ENCODE results near the gene BBOX1.
"Not testable (repeated sequence)": the region's sequence is repeated elsewhere in the genome, so short reads cannot be mapped to it uniquely, and the experiment has no call there.

Gene BBOX1

GRCh38 chr11:27122001-27122400, 81.4 kb downstream of the BBOX1 start:
- H3K9me3 Mint-ChIP-seq = peaks cover 6% of the 10 kb centered on the region
- H3K36me3 Mint-ChIP-seq (ENCODE audit: insufficient read depth) = no peaks in the 10 kb centered on the region
- ATAC-seq (replicated peaks; ENCODE audit: extremely low read depth, poor library complexity, severe bottlenecking) = no peak
- H3K27ac Mint-ChIP-seq (ENCODE audit: low read depth) = no peak overlapping the region
- no peak overlapping the region for H3K4me3 Mint-ChIP-seq
- H3K4me1 Mint-ChIP-seq = no peaks in the 10 kb centered on the region
- no peaks in the 10 kb centered on the region for H3K27me3 Mint-ChIP-seq
- DNase-seq (ENCODE audit: low spot score in 2 of 2) = no peak

- ATAC-seq (replicated peaks; ENCODE audit: extremely low read depth, poor library complexity, severe bottlenecking) = no peak
- no peak for DNase-seq (ENCODE audit: low spot score in 2 of 2)
- Mint-ChIP-seq H3K27ac (ENCODE audit: low read depth) (no peak overlapping the region), H3K4me1 (no peaks in the 10 kb centered on the region), H3K27me3 (peaks cover under 1% of the 10 kb centered on the region), H3K4me3 (no peak overlapping the region), H3K36me3 (ENCODE audit: insufficient read depth) (no peaks in the 10 kb centered on the region), H3K9me3 (peaks cover 10% of the 10 kb centered on the region)
Measured at GRCh38 chr11:27124514-27125264, 84.1 kb downstream of the BBOX1 start.

- no peaks in the 10 kb centered on the region for H3K36me3 Mint-ChIP-seq (ENCODE audit: insufficient read depth)
- peaks cover 8% of the 10 kb centered on the region for H3K27me3 Mint-ChIP-seq
- DNase-seq (ENCODE audit: low spot score in 2 of 2) (no peak), ATAC-seq (replicated peaks; ENCODE audit: extremely low read depth, poor library complexity, severe bottlenecking) (no peak)
- H3K4me1 Mint-ChIP-seq = no peaks in the 10 kb centered on the region
- no peak overlapping the region for H3K4me3 Mint-ChIP-seq
- peaks cover 25% of the 10 kb centered on the region for H3K9me3 Mint-ChIP-seq
- no peak overlapping the region for H3K27ac Mint-ChIP-seq (ENCODE audit: low read depth)
Measured at GRCh38 chr11:27129686-27130085, 89.1 kb downstream of the BBOX1 start.

GRCh38 chr11:27130806-27131205, 90.2 kb downstream of the BBOX1 start:
- H3K4me3 Mint-ChIP-seq = no peak overlapping the region

GRCh38 chr11:27135924-27136329, 95.3 kb downstream of the BBOX1 start:
- peaks cover 19% of the 10 kb centered on the region for H3K9me3 Mint-ChIP-seq
- H3K4me1 Mint-ChIP-seq; H3K27me3 Mint-ChIP-seq; H3K27ac Mint-ChIP-seq (ENCODE audit: low read depth); H3K4me3 Mint-ChIP-seq; ATAC-seq (replicated peaks; ENCODE audit: extremely low read depth, poor library complexity, severe bottlenecking); H3K36me3 Mint-ChIP-seq (ENCODE audit: insufficient read depth); DNase-seq (ENCODE audit: low spot score in 2 of 2): not testable (repeated sequence)

More at GRCh38 chr11:27130806-27131205, 90.2 kb downstream of the BBOX1 start:
- H3K4me1 Mint-ChIP-seq = no peaks in the 10 kb centered on the region
- no peak overlapping the region for H3K27ac Mint-ChIP-seq (ENCODE audit: low read depth)
- H3K27me3 Mint-ChIP-seq = peaks cover 8% of the 10 kb centered on the region
- peaks cover 25% of the 10 kb centered on the region for H3K9me3 Mint-ChIP-seq
- ATAC-seq (replicated peaks; ENCODE audit: extremely low read depth, poor library complexity, severe bottlenecking) (no peak), DNase-seq (ENCODE audit: low spot score in 2 of 2) (no peak)
- no peaks in the 10 kb centered on the region for H3K36me3 Mint-ChIP-seq (ENCODE audit: insufficient read depth)

- no peak overlapping the region for H3K4me3 Mint-ChIP-seq
- ATAC-seq (replicated peaks; ENCODE audit: extremely low read depth, poor library complexity, severe bottlenecking) (no peak), DNase-seq (ENCODE audit: low spot score in 2 of 2) (no peak)
- H3K36me3 Mint-ChIP-seq (ENCODE audit: insufficient read depth) = no peaks in the 10 kb centered on the region
- H3K27ac Mint-ChIP-seq (ENCODE audit: low read depth) = no peak overlapping the region
- H3K27me3 Mint-ChIP-seq = no peaks in the 10 kb centered on the region
- H3K9me3 Mint-ChIP-seq = peaks cover 19% of the 10 kb centered on the region
- H3K4me1 Mint-ChIP-seq = no peaks in the 10 kb centered on the region
Measured at GRCh38 chr11:27138716-27139115, 98.1 kb downstream of the BBOX1 start.

- Mint-ChIP-seq H3K9me3 (peaks cover 19% of the 10 kb centered on the region), H3K4me1 (no peaks in the 10 kb centered on the region), H3K4me3 (no peak overlapping the region), H3K36me3 (ENCODE audit: insufficient read depth) (no peaks in the 10 kb centered on the region), H3K27me3 (no peaks in the 10 kb centered on the region), H3K27ac (ENCODE audit: low read depth) (no peak overlapping the region)
- ATAC-seq (replicated peaks; ENCODE audit: extremely low read depth, poor library complexity, severe bottlenecking) = no peak
- no peak for DNase-seq (ENCODE audit: low spot score in 2 of 2)
Measured at GRCh38 chr11:27139742-27140367, 99.2 kb downstream of the BBOX1 start.

- H3K4me1 Mint-ChIP-seq = no peaks in the 10 kb centered on the region
- no peak overlapping the region for H3K27ac Mint-ChIP-seq (ENCODE audit: low read depth)
- DNase-seq (ENCODE audit: low spot score in 2 of 2) (no peak), ATAC-seq (replicated peaks; ENCODE audit: extremely low read depth, poor library complexity, severe bottlenecking) (no peak)
- H3K9me3 Mint-ChIP-seq = peaks cover 13% of the 10 kb centered on the region
- no peak overlapping the region for H3K4me3 Mint-ChIP-seq
- no peaks in the 10 kb centered on the region for H3K36me3 Mint-ChIP-seq (ENCODE audit: insufficient read depth)
- H3K27me3 Mint-ChIP-seq = no peaks in the 10 kb centered on the region
Measured at GRCh38 chr11:27141576-27141975, 101.0 kb downstream of the BBOX1 start.

- H3K9me3 Mint-ChIP-seq = no peaks in the 10 kb centered on the region
- no peaks in the 10 kb centered on the region for H3K4me1 Mint-ChIP-seq
- no peak overlapping the region for H3K4me3 Mint-ChIP-seq
- ATAC-seq (replicated peaks; ENCODE audit: extremely low read depth, poor library complexity, severe bottlenecking) (no peak), DNase-seq (ENCODE audit: low spot score in 2 of 2) (no peak)
- H3K27me3 Mint-ChIP-seq = no peaks in the 10 kb centered on the region
- no peak overlapping the region for H3K27ac Mint-ChIP-seq (ENCODE audit: low read depth)
- no peaks in the 10 kb centered on the region for H3K36me3 Mint-ChIP-seq (ENCODE audit: insufficient read depth)
Measured at GRCh38 chr11:27147916-27148315, 107.3 kb downstream of the BBOX1 start.

GRCh38 chr11:27148506-27148905, 107.9 kb downstream of the BBOX1 start:
- ATAC-seq (replicated peaks; ENCODE audit: extremely low read depth, poor library complexity, severe bottlenecking) (no peak), DNase-seq (ENCODE audit: low spot score in 2 of 2) (no peak)
- H3K9me3 Mint-ChIP-seq = no peaks in the 10 kb centered on the region
- no peaks in the 10 kb centered on the region for H3K4me1 Mint-ChIP-seq
- no peak overlapping the region for H3K4me3 Mint-ChIP-seq
- H3K27ac Mint-ChIP-seq (ENCODE audit: low read depth) = no peak overlapping the region
- no peaks in the 10 kb centered on the region for H3K36me3 Mint-ChIP-seq (ENCODE audit: insufficient read depth)
- no peaks in the 10 kb centered on the region for H3K27me3 Mint-ChIP-seq

GRCh38 chr11:27150098-27150497, 109.5 kb downstream of the BBOX1 start:
- DNase-seq (ENCODE audit: low spot score in 2 of 2) (no peak), ATAC-seq (replicated peaks; ENCODE audit: extremely low read depth, poor library complexity, severe bottlenecking) (no peak)
- H3K27me3 Mint-ChIP-seq = no peaks in the 10 kb centered on the region
- H3K36me3 Mint-ChIP-seq (ENCODE audit: insufficient read depth) = no peaks in the 10 kb centered on the region
- H3K4me1 Mint-ChIP-seq = no peaks in the 10 kb centered on the region
- no peak overlapping the region for H3K4me3 Mint-ChIP-seq
- H3K9me3 Mint-ChIP-seq = no peaks in the 10 kb centered on the region
- H3K27ac Mint-ChIP-seq (ENCODE audit: low read depth) = no peak overlapping the region

- no peaks in the 10 kb centered on the region for H3K9me3 Mint-ChIP-seq
- no peak for DNase-seq (ENCODE audit: low spot score in 2 of 2)
- no peaks in the 10 kb centered on the region for H3K27me3 Mint-ChIP-seq
- H3K36me3 Mint-ChIP-seq (ENCODE audit: insufficient read depth) = no peaks in the 10 kb centered on the region
- no peak for ATAC-seq (replicated peaks; ENCODE audit: extremely low read depth, poor library complexity, severe bottlenecking)
- no peak overlapping the region for H3K27ac Mint-ChIP-seq (ENCODE audit: low read depth)
- H3K4me1 Mint-ChIP-seq = no peaks in the 10 kb centered on the region
- H3K4me3 Mint-ChIP-seq = no peak overlapping the region
Measured at GRCh38 chr11:27153136-27153535, 112.5 kb downstream of the BBOX1 start.
